HS-27A (cell line): Measurements from ENCODE around the gene ASCL2.

Source experiments
- DNase-seq: peaks from one replicate; pipeline ENCODE4 v3.0.0-alpha.2; 2012; ENCODE audit warnings: low read depth, missing footprints

ASCL2 gene

GRCh38 chr11:2271327-2272227 is 1.2 kb upstream of the ASCL2 start:
- DNase-seq: no peak

- no peak for DNase-seq
Observed at GRCh38 chr11:2271077-2271326, 614 bp upstream of the ASCL2 start.

- DNase-seq: no peak
Observed at GRCh38 chr11:2269601-2270321, 627 bp downstream of the ASCL2 start.

GRCh38 chr11:2268729-2269600 is 1.4 kb downstream of the ASCL2 start:
- DNase-seq: no peak

GRCh38 chr11:2267851-2268728 is 2.3 kb downstream of the ASCL2 start:
- no peak for DNase-seq

- DNase-seq: no peak
Observed at GRCh38 chr11:2267306-2267850, 3.0 kb downstream of the ASCL2 start.

- DNase-seq: no peak
Observed at GRCh38 chr11:2266586-2267305, 3.6 kb downstream of the ASCL2 start.

- no peak for DNase-seq
Observed at GRCh38 chr11:2265854-2266585, 4.4 kb downstream of the ASCL2 start.

- DNase-seq: no peak
Observed at GRCh38 chr11:2265396-2265795, 5.0 kb downstream of the ASCL2 start.

GRCh38 chr11:2264366-2265053 is 5.9 kb downstream of the ASCL2 start:
- no peak for DNase-seq

GRCh38 chr11:2263724-2264360 is 6.5 kb downstream of the ASCL2 start:
- DNase-seq: no peak

- no peak for DNase-seq
Observed at GRCh38 chr11:2263071-2263565, 7.3 kb downstream of the ASCL2 start.

- no peak for DNase-seq
Observed at GRCh38 chr11:2262301-2263070, 7.9 kb downstream of the ASCL2 start.

- no peak for DNase-seq
Observed at GRCh38 chr11:2261436-2262230, 8.8 kb downstream of the ASCL2 start.

GRCh38 chr11:2260491-2261364 is 9.7 kb downstream of the ASCL2 start:
- no peak for DNase-seq

GRCh38 chr11:2259897-2260451 is 10.4 kb downstream of the ASCL2 start:
- no peak for DNase-seq
